Activated CD4-positive, alpha-beta T cell treated with anti-CD3 and anti-CD28 coated beads, Interleukin-2, amount 50 U/mL, for 48 hours (primary cell): ENCODE measurements around the gene DCD.
"Not testable (repeated sequence)": the region's sequence is repeated elsewhere in the genome, so short reads cannot be mapped to it uniquely, and the experiment has no call there.

Experiments used
- DNase-seq, 2 experiments: peaks; one replicate each; pipeline ENCODE4 v3.0.0-alpha.2; 2020

DCD gene

DNA sequence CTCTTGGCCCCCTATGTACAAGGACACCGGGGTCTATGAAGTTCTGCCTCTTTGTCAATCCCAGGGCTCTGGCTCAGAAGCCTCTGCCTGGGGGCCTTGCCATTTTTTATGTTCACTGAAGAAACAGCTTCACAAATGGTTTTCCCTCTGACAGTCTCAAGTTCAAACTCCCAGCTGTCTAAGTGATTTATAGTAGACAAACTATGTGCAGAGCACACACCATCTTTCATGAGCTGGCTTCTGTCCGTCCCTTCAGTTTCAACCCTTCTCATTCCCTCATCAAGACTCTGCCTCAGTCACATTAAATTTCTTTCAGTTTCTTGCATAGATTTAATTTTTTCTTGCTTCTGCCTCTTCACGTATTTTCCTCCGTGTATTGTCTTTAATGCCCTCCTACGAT lies 2.7 kb upstream of the DCD start:
- no peak for DNase-seq

DNA sequence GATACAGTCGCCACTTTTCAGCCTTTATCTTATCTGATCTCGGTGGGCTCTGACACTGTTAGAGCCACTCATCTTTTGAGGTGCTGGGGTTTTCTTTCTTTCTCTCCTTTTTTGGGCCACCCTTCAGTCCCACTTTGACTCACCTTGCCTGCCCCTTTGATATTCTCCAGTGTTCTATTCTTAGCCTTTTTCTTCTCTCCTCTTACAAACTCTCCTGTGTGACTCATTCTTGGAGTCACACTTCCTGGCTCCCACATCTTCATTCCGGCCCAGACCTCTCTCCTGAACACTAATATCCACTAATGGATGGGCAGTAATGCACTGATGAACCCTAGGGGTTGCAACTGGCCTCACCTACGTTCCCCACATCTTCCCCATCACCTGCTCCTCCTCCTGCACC lies 2.2 kb upstream of the DCD start:
- DNase-seq, result no peak

DNA sequence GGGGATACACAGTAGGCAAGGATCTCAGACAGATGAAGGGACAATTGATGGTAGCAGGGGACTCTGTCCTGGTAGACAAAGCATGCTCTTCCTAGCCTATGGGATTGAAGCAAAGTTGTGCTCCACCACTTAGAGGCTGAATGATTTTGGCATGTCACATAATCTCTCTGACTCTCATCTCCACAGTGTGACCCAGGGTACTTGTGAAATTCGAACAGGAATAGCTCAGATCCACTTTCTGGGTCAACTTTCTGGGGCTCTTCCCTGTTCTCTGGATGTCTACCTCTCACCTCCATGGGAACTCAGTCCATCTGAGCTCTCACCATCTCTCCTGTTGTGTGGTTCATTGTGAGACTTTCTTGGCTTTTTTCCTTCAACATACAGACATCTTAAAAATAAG lies 1.7 kb upstream of the DCD start:
- no peak for DNase-seq

DNA sequence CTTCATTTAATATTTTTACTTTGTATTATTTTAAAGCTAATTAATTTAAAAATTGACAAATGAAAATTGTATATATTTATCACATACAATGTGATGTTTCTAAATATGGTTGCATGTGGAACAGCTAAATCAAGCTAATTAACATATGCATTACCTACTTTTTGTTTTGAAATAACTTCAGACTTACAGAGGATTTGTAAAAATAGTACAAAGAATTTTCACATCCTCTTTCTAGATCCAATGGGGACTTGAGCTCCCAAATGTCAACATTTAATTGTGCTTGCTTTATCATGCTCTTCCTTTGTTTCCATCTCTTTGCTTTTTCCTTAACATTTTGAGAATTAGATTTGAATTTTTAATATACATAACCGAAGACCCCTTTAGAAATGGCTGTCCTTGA lies 6.6 kb downstream of the DCD start:
- no peak for DNase-seq

DNA sequence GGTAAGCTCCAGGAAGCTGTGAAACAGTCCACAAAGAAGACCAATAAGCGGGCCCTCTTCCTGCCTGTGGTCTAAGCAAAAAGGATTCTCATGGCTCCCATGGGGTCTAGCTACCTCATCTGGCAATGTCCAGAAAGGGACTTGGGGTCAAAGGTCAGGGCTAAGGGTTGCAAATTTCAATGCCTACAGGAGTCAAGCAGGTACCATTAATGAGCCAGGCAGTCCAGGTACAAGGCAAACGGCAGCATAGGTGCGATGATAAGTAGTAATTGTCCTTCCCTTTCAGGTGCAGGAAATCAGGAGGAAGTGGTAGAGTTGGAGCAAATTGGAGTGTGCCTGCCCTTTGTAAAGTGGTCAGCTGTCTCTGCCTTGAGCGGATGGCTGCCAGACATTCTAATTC lies 7.1 kb downstream of the DCD start:
- DNase-seq, result no peak

DNA sequence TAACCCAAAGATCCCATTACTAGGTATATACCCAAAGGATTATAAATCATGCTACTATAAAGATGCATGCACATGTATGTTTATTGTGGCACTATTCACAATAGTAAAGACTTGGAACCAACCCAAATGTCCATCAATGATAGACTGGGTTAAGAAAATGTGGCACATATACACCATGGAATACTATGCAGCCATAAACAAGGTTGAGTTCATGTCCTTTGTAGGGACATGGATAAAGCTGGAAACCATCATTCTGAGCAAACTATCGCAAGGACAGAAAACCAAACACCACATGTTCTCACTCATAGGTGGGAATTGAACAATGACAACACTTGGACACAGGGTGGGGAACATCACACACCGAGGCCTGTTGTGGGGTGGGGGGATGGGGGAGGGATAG lies 9.1 kb downstream of the DCD start:
- DNase-seq, result not testable (repeated sequence)

DNA sequence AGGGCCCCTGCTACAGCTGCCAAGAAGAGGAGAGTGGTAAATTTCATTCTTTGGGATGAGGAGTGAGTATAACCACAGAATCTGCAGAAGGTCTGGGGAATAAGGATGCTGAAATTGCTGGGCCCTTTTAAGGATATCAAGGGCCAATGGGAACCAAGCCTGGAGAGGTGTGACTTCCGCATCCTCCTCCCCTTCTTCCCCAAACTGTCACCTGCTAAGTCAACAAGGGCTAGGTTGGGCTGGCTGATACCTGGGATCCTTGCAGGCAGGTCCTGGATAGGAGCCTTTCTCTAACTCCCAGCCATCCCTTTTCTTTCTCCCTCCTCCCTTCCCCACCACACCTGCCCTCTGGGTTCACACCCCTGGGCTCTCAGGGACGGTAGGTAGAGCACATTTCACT lies 13.4 kb downstream of the DCD start, which contains the start of gene LACRT:
Gene LACRT, minus strand, starts transcription at position 101 of the 400 bp plus-strand sequence. Its CDS starts 54 bp downstream, at position 47.
- DNase-seq, result no peak

DNA sequence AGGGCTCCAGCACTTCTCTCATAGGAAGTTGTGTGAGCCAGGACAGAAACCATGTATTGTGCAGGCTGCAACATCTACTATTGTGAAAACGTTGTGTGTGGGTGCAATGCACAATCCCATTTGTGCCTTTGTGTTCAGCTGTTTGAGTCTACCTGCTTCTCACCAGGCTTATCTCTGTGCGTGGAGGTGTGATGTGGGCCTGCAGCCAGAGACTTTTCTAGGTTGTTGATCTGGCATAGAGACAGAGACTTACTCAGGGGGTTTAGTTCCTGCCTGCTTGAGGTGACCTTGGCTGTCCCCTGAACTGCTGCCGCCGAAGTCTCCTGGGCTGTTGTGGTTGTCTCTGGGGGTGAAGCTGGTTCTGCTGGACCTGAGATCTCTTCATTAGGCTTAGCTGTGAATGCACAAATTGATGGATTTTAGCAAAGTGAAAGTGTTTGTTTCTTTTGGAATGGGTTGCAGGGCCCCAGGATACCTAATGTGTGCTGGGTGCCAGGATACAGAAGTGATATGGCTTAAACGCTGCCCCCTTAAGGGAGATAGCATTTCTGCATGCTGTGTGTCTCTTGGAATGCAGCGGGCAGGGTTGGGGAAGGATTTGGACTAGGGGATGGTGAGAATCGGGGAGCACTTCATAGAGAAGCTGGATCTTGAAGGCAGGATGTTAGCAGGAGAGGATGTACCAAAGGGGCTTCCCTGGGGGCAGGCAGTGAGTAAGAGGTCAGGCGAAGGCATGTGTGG lies 16.0 kb downstream of the DCD start:
- no peak for DNase-seq

DNA sequence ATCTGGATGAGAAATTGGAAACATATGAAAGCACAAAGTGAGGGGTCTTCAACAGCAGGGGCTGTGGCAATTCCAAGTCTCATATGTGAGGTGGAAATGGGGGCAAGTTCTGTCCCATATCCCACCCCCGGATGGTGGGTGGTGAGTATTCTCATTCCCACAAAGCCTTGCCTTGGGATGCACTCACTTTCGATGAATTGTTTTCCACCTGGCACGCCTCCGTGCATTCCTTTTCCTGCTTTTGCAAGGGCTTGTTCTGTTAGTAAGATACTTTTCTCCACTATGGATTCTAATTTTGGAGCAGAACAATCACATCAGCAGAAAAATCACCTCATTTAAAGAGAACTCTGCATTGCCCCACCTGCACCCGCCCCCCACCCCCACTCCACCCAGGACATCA lies 16.6 kb downstream of the DCD start:
- no peak for DNase-seq

DNA sequence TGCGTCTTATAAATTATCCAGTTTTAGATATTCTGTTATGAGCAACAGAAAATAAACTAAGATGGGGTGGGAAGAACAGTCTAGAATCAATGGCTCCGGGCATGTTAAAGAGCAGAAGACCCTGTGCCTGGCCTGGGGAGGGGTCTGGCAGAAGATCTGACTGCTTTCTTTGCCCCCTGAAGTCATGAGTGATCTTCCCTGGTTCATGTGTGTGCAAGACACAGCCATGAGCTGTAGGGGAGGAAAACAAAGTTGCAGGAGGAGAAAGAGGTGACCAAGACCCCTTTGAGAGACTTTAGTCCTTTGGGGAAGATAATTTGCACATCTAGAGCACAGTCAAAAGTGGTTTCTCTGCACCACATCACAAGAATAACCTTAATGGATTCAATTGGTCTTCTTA lies 18.2 kb downstream of the DCD start:
- no peak for DNase-seq

DNA sequence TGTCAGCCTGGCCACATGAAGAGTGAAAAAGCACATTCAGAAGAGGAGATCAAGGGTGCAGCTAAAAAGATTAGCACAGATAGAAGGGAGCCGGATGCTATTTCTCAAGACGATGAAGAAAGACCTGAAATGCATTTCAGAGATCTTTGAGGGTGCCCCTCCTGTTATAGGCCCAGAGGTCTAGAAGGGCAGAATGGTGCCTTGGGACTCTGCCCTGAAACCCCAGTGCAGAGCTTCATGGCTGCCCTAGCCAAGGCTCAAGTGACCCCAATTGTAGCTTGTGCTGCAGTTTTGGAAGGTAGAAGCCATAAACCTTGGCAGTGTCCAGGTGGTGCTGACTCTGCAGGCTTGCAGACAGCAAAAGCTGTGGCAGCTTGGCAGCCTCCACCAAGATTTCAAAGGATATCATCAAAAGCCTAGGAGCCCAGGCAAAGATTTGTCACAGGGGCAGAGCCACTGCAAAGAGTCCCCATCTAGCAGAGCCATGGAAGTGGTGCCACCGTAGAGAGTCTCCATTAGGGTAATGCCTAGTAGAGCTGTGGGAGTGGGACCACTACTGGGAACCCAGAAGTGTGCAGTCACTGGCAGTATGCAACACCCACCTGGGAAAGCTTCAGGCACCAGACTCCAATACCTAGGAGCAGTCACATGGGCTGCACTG lies 19.8 kb downstream of the DCD start:
- no peak for DNase-seq

DNA sequence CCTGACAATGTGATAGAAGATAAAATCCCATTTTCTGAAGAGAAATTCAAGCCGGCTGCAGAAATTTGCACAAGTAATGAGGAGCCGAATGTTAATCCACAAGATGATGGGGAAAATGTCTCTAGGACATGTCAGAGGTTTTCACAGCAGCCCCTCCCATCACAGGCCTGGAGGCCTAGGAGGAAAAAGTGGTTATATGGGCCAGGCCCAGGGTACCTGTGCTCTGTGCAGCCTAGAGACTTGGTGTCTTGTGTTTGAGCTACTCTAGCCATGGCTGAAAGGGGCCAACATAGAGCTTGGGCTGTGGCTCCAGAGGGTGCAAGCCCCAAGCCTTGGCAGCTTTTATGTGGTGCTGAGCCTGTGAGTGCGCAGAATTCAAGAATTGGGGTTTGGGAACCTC lies 20.9 kb downstream of the DCD start:
- DNase-seq, result no peak

DNA sequence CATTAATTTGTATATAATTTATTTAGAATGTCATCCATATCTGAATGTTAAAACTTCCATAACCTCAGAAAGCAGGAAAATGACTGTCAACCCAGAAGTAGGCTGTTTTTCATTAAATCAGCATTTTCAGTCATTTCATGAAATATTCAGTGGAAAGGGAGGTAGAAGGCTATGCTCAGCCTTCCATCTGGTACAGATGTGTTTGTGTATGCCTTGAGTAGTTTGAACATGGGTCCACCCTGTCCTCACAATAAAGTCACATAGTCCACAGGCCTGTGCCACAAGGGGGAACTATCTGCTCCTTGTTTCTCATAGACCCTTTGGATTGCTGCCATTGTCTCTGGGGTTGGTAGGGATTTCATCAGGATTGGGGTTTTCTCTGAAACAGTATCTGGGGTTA lies 22.6 kb downstream of the DCD start:
- DNase-seq, result no peak

DNA sequence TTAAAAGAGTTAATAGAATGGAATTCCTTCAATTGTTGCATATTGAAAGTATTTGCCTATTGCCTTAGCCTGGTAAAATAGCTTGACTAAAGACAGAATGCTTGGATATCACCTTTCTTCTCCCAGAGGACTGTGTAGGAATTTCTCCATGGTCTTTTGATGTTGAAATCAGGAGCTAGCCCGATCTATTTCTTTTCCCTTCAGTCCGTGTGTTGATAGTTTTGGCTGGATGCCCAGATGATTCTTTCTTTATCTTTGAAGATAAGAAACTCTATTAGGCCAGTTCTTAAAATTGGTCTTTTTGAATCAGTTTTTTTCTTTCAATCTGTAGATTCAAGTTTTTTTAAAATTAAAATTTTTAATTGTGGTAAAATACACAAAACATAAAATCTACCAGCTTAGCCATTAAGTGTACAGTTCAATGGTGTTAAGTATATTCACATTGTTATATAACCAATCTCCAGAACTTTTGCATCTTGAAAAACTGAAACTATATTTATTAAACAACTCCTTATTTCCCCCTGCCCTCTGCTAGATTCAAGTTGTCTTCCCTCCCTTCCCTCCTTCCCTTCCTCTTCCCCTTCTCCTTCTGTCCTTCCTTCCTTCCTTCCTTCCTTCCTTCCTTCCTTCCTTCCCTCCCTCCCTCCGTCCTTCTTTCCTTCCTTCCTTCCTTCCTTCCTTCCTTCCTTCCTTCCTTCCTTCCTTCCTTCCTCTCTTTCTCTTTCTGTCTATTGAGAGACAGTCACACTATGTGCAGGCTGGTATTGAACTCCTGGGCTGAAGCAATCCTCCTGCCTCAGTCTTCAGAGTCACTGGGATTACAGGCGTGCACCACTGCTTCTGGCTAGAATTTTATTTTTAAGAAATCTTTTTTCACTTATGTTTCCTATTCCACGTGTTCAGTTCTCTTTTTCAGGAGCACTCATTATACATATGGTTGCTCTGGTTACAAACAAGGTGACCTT lies 23.6 kb downstream of the DCD start:
- DNase-seq, result no peak

DNA sequence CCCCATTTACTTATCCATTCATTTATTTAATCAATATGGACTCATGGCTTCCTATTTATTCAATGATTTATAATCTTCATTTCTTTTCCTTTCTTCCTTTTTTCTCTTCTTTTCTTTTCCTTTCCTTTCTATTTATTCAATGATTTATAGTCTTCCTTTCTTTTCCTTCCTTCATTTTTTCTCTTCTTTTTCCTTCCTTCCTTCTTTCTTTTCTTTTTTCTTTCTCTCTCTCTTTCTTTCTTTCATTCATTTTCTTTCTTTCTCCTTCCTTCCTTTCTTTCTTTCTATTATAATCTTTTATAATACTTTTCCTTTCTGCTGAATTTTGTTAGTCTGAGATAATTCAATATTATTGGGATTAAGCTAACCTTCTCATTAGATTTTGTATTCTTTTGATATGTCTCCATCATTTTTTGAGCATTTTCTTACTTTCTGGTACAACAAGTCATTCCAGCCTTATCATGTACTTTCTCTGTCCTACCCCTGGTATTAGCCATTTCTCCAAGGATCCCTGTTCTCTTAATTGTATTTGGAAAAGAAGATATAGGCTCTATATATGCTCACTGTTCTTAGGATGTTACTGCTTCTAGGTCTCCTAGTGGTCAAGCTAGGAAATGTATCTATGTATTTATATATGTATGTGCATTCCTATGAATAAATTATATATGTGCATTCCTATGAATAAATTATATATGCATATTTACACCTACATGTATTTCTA lies 25.5 kb downstream of the DCD start:
- no peak for DNase-seq

DNA sequence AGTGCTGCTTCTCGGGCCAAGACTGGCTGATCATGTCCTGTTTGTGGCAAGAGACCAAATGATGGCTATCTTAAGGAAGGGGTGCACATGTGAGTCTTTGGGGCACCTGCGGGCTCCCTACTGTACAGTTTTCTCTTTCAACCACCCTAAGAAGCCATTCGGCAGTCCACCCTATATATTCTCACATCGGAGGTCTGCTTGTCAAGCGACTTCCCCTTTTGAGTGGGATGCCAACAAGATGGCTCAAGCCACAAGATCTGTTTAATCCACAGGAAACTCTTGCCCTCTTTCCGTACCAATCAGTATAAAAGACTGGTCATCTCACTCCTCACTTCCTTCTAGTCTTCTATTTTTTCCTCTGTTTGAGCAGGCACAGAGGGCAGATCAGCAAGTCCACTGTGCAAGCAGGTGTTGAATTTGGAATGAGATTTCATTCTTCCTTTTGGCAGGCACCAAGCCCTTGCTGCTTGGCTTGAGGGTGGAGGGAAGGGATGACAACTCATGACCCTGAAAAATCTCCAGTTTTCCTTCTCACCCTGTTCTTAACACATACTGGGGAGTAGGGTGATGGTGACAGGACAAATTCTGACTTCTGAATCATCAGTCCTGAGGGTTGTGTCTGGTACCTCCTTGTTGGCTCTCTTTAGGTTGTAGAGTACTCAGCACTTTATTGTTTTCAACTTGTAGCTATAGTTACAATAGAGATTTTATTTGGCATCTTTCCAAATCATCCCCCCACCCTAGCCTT lies 31.1 kb downstream of the DCD start:
- no peak for DNase-seq

DNA sequence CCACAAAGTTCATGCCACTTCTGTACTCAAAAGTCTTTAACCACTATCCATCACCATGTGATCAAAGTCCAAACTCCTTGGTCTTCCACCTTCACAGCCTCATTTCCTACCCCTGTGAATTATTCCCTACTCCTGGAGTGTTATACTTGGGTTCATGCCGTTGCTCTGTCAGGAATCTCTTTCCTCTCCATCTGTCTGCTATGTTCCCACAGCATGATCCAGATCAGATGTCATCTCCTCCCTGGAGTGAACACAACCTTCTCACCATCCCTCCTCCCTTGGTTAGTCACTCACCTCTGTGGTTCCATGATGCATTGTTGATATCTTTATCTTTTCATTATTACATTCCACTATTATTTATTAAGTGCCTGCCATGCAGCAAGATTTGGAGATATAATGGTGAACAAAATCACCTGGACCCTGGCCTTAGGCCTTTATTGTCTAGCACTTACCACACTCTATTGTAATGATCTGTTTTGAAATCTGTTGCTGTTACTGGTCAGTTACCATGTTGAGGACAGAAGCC lies 35.9 kb downstream of the DCD start:
- DNase-seq, result no peak

DNA sequence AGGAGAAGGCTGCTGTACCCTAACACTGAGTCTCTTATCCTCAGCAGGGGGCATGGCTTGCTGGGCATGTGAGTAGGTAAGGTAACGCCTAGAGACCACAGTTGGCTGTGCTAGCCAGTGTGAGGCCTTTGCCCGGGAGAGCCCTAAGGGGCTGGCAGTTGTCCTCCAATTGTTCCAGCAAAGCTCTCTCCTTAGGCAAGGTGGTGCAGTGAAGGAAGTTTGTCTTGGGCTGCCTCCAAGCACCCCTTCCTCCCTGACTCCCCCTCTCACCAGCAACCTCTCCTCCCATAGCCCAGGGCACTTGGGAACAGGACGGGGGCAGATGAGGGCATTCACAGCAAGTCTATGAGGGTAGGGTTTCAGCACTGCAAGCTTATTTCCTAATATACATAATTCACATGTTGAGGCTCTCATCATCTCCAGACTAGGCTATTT lies 36.4 kb downstream of the DCD start:
- DNase-seq, result no peak

DNA sequence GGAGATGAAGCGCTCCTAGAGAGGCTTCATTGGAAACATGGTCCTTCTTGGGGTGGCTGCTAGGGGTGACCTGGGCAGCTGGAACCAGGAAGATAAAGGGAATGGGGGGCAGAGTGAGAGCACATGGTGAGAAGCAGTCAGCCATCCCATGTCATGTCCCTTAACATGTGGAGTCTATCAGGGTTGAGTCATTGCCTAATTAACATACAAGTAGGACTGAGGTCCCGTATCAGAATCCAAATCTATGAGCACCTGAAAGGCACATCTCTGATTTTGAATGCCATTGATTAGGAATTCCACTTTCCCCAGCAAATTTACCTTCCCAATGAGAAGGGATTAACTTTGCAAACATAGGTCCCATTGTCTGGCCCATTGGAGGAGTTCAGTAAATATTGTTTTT lies 39.4 kb downstream of the DCD start:
- DNase-seq, result no peak

DNA sequence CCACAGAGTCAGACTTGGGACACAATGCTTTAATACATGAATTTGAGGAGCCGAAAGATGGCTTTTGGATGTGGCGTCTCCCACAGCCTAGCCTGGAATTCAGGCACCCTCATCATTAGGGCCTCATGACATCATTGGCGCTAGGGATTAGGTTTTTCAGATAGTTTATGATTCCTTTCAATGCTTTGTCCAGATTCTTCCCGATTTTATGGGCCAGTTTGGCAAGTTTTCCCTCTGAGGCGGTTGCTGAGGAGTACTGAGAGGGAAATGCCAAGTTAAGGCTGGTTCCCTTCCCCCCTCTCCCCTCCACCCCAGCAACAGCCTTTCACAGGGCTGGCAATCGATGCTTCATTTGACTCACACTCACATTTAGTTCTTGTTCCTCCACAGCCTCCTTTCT lies 40.0 kb downstream of the DCD start:
- no peak for DNase-seq

DNA sequence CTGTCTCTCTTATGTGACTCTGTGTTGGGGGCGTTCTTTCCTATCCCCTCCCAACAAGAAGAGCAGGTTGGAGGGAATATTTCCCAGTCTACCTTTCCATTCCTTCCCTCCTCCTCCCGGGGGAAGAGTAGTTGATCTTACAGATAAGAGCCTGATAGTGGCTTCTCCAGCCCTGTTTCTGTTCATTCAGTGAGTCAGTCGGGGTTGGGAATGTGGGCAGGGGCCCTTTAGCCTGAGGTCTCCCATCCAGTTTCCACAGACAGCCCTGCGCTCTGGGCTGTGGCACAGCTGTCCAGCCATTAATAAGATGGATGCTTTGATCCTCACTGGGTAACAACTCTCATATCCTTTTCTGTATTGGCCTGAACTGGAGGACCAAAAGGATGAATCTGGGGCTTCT lies 41.6 kb downstream of the DCD start:
- DNase-seq, result no peak
